ENCODE data around the gene ACOT7.

The ACOT7 gene

GRCh38 chr1:6336776-6337622 lies 56.6 kb downstream of the ACOT7 start:
- Histone ChIP-seq H3K9me3 (ENCODE audit: control insufficient read depth, insufficient read depth, low read length) (no peaks in the 10 kb centered on the region), H3F3A (ENCODE audit: control insufficient read depth, insufficient read depth) (no peaks in the 10 kb centered on the region), H4K20me1 (ENCODE audit: control insufficient read depth, insufficient read depth, low read depth, low read length) (no peaks in the 10 kb centered on the region), H3K27me3 (ENCODE audit: control insufficient read depth, low read length) (no peaks in the 10 kb centered on the region), H3K9me2 (replicated peaks; ENCODE audit: control insufficient read depth, low read length) (no peaks in the 10 kb centered on the region), H3K4me1 (ENCODE audit: control insufficient read depth, low read length) (no peaks in the 10 kb centered on the region), H3K36me3 (ENCODE audit: control insufficient read depth, low read length) (peaks cover 5% of the 10 kb centered on the region; the same call in 1 of the 2 replicates), H3K4me3 (ENCODE audit: low read length) (no peak overlapping the region), H3K79me2 (ENCODE audit: control insufficient read depth, low read length) (no peaks in the 10 kb centered on the region), H3K4me2 (ENCODE audit: low read length) (no peak overlapping the region), H3K27ac (ENCODE audit: low read depth, low read length) (no peak overlapping the region)
- no peak for TF ChIP-seq CTCF (IDR thresholded peaks at IDR 0.05; ENCODE audit: low read depth, low read length, poor library complexity, severe bottlenecking)
- no peak for TF ChIP-seq EZH2phosphoT487 (IDR thresholded peaks at IDR 0.05; ENCODE audit: borderline replicate concordance, low read length)

DNA sequence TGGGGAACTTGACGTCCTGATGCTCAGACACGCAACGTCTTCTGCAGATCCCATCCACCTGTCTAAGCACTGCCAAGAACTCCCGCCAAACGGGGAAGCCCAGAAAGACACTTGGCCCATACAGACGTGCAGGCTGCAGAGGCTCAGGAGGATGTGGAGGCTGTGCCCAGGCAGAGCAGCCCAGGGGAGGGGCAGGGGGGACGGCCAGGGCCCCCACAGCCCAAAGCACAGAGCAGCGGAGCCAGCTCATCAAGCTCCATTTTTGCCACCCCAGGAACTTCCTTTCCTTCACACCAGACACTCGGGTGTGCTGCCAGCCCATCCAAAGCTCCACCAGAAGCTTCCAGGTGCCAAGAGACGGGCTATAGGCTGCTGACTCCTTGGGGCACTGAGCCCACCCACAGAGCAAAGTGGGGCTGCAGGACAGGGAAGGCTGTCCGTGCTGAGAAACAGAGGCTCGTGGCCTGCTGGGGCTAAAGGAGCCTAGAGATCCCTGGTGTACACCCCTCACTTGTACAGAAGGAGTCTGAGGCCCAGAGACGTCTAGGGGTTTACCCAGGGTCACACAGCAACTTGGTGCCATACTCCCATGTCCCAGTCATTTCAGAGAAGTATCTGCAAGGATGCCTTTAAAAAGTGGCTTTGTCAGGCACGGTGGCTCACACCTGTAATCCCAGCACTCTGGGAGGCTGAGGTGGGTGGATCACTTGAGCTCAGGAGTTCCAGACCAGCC lies 59.1 kb downstream of the ACOT7 start:
- no peak overlapping the region for H3K27ac ChIP-seq (ENCODE audit: low read depth, low read length)
- no peak for TF ChIP-seq CTCF (IDR thresholded peaks at IDR 0.05; ENCODE audit: low read depth, low read length, poor library complexity, severe bottlenecking)
- TF ChIP-seq EZH2phosphoT487 (IDR thresholded peaks at IDR 0.05; ENCODE audit: borderline replicate concordance, low read length) = no peak
- no peak overlapping the region for H3K4me2 ChIP-seq (ENCODE audit: low read length)
- H3K4me1 ChIP-seq (ENCODE audit: control insufficient read depth, low read length) = no peaks in the 10 kb centered on the region
- H3K4me3 ChIP-seq (ENCODE audit: low read length) = no peak overlapping the region
- H3K36me3 ChIP-seq (ENCODE audit: control insufficient read depth, low read length) = peaks cover 9% of the 10 kb centered on the region; the same call in 1 of the 2 replicates
- no peaks in the 10 kb centered on the region for H3K27me3 ChIP-seq (ENCODE audit: control insufficient read depth, low read length)
- H3F3A ChIP-seq (ENCODE audit: control insufficient read depth, insufficient read depth) = no peaks in the 10 kb centered on the region
- H3K79me2 ChIP-seq (ENCODE audit: control insufficient read depth, low read length) = no peaks in the 10 kb centered on the region
- no peaks in the 10 kb centered on the region for H3K9me2 ChIP-seq (replicated peaks; ENCODE audit: control insufficient read depth, low read length)
- H4K20me1 ChIP-seq (ENCODE audit: control insufficient read depth, insufficient read depth, low read depth, low read length) = no peaks in the 10 kb centered on the region
- H3K9me3 ChIP-seq (ENCODE audit: control insufficient read depth, insufficient read depth, low read length) = no peaks in the 10 kb centered on the region

DNA sequence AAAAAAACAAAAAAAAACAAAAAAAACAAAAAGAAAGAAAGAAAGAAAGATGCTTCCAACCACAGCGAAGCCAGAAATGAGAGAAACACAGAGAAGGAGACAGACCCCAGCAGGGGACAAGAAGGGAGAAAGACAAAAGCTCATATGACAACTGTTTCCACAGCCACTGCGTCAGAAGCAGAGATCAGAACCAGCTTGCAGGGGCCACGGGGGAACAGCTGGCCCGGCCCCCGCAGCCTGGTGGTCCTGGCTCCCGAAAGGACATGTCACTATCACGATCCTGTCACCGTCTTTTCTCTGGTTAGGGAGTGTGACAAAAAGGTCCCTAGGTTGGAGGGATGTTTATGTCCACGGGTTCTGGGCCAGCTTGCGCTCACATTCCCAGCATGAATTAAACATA lies 60.7 kb downstream of the ACOT7 start:
- Histone ChIP-seq H3K27me3 (ENCODE audit: control insufficient read depth, low read length) (no peaks in the 10 kb centered on the region), H3K9me2 (replicated peaks; ENCODE audit: control insufficient read depth, low read length) (no peaks in the 10 kb centered on the region), H3K36me3 (ENCODE audit: control insufficient read depth, low read length) (peaks cover 4% of the 10 kb centered on the region; the same call in 1 of the 2 replicates), H3K27ac (ENCODE audit: low read depth, low read length) (no peak overlapping the region), H3K4me1 (ENCODE audit: control insufficient read depth, low read length) (no peaks in the 10 kb centered on the region), H4K20me1 (ENCODE audit: control insufficient read depth, insufficient read depth, low read depth, low read length) (no peaks in the 10 kb centered on the region), H3K79me2 (ENCODE audit: control insufficient read depth, low read length) (no peaks in the 10 kb centered on the region), H3K4me2 (ENCODE audit: low read length) (no peak overlapping the region), H3F3A (ENCODE audit: control insufficient read depth, insufficient read depth) (no peaks in the 10 kb centered on the region), H3K9me3 (ENCODE audit: control insufficient read depth, insufficient read depth, low read length) (no peaks in the 10 kb centered on the region), H3K4me3 (ENCODE audit: low read length) (no peak overlapping the region)
- TF ChIP-seq CTCF (IDR thresholded peaks at IDR 0.05; ENCODE audit: low read depth, low read length, poor library complexity, severe bottlenecking) (no peak), EZH2phosphoT487 (IDR thresholded peaks at IDR 0.05; ENCODE audit: borderline replicate concordance, low read length) (no peak)
